ENCODE measurements around the gene ITPR2. TPM values are rescaled to one million over a fixed set of nuclear protein-coding genes. Genes with fewer than 3 reads are reported as not detected.

The ITPR2 gene
- total RNA-seq, 1 experiment from 2014 or later = 4.0 TPM

GRCh38 chr12:26632756-26633155 lies 200.2 kb downstream of the ITPR2 start:
- Histone ChIP-seq H3K79me2 (ENCODE audit: low read length) (no peaks in the 10 kb centered on the region), H3K9me3 (ENCODE audit: low read length) (no peaks in the 10 kb centered on the region), H3K9ac (ENCODE audit: low read length) (no peak overlapping the region), H2AFZ (ENCODE audit: low read length) (no peak overlapping the region), H3K27me3 (ENCODE audit: low read length) (no peaks in the 10 kb centered on the region), H3K4me2 (ENCODE audit: low read length) (no peak overlapping the region), H3K4me3 (ENCODE audit: low read length) (no peak overlapping the region), H3K36me3 (ENCODE audit: low read depth, low read length) (no peaks in the 10 kb centered on the region), H3K27ac (ENCODE audit: low read length) (no peak overlapping the region), H3F3A (ENCODE audit: low read length, unreplicated experiment) (peaks cover 8% of the 10 kb centered on the region), H4K20me1 (ENCODE audit: low read length) (no peaks in the 10 kb centered on the region), H3K9me2 (replicated peaks; ENCODE audit: low read length) (no peaks in the 10 kb centered on the region), H3K4me1 (ENCODE audit: insufficient read depth, low read length) (peaks cover 76% of the 10 kb centered on the region)
- POLR2A ChIA-PET (ENCODE audit: unreplicated experiment) = no interaction called here
- ATAC-seq (no peak), DNase-seq (no peak)
- TF ChIP-seq CTCF (conservative IDR thresholded peaks at IDR 0.05; ENCODE audit: low read depth, low read length) (no peak), EZH2phosphoT487 (IDR thresholded peaks at IDR 0.05; ENCODE audit: borderline replicate concordance, low read length) (no peak), EZH2 (IDR thresholded peaks at IDR 0.05; ENCODE audit: low read length, unreplicated experiment) (no peak)
- BruUV-seq (replicated peaks) = no TSS peak
- intact Hi-C loops (cut with micrococcal nuclease) = loop anchor here (2.0 to 10.0 kb wide), 6 partner anchors 58 to 535 kb away; partner anchors contain the start of gene TM7SF3
- CTCF ChIA-PET = interaction anchor here (0.6 to 0.9 kb wide), 2 partner anchors 20 to 69 kb away, joined by 5 read pairs; no protein-coding TSS in a partner anchor

GRCh38 chr12:26631846-26632245 lies 201.1 kb downstream of the ITPR2 start:
- H3K9me2 ChIP-seq (replicated peaks; ENCODE audit: low read length) = no peaks in the 10 kb centered on the region
- no peak for TF ChIP-seq EZH2 (IDR thresholded peaks at IDR 0.05; ENCODE audit: low read length, unreplicated experiment)
- TF ChIP-seq EZH2phosphoT487 (IDR thresholded peaks at IDR 0.05; ENCODE audit: borderline replicate concordance, low read length) = no peak
- no peak for TF ChIP-seq CTCF (conservative IDR thresholded peaks at IDR 0.05; ENCODE audit: low read depth, low read length)
- no peaks in the 10 kb centered on the region for H3K79me2 ChIP-seq (ENCODE audit: low read length)
- no peaks in the 10 kb centered on the region for H3K27me3 ChIP-seq (ENCODE audit: low read length)
- H3K4me3 ChIP-seq (ENCODE audit: low read length) = no peak overlapping the region
- H3F3A ChIP-seq (ENCODE audit: low read length, unreplicated experiment) = peaks cover 8% of the 10 kb centered on the region
- H2AFZ ChIP-seq (ENCODE audit: low read length) = no peak overlapping the region
- H4K20me1 ChIP-seq (ENCODE audit: low read length) = no peaks in the 10 kb centered on the region
- ChIA-PET POLR2A (ENCODE audit: unreplicated experiment) (no interaction called here), CTCF (interaction anchor here (0.6 to 2.8 kb wide), 3 partner anchors 21 to 70 kb away, joined by 4 to 39 read pairs (median 5); no protein-coding TSS in a partner anchor)
- H3K9me3 ChIP-seq (ENCODE audit: low read length) = no peaks in the 10 kb centered on the region
- peak overlapping the region; percentile 29 for H3K4me2 ChIP-seq (ENCODE audit: low read length)
- peak overlapping the region; percentile 53 for H3K27ac ChIP-seq (ENCODE audit: low read length)
- H3K36me3 ChIP-seq (ENCODE audit: low read depth, low read length) = no peaks in the 10 kb centered on the region
- BruUV-seq (replicated peaks) = no TSS peak
- H3K9ac ChIP-seq (ENCODE audit: low read length) = 0 out of 2 replicates have a peak overlapping the region, but pooled peaks have one; percentile 0
- DNase-seq = peak; percentile 95
- intact Hi-C loops (cut with micrococcal nuclease) = loop anchor here (2.0 to 10.0 kb wide), 6 partner anchors 59 to 535 kb away; partner anchors contain the start of gene TM7SF3
- H3K4me1 ChIP-seq (ENCODE audit: insufficient read depth, low read length) = peaks cover 67% of the 10 kb centered on the region
- ATAC-seq = peak; percentile 71

GRCh38 chr12:26630546-26631027 lies 202.4 kb downstream of the ITPR2 start:
- DNase-seq = peak; percentile 75
- peak overlapping the region; percentile 1; the same call in 1 of the 2 replicates for H3K9ac ChIP-seq (ENCODE audit: low read length)

More at GRCh38 chr12:26630546-26631027, 202.4 kb downstream of the ITPR2 start:
- peak overlapping the region; percentile 46 for H3K27ac ChIP-seq (ENCODE audit: low read length)
- peak overlapping the region; percentile 27 for H2AFZ ChIP-seq (ENCODE audit: low read length)
- peak; percentile 5 for ATAC-seq
- H3K4me1 ChIP-seq (ENCODE audit: insufficient read depth, low read length) = peaks cover 54% of the 10 kb centered on the region
- CTCF ChIA-PET = interaction anchor here (1.0 to 2.8 kb wide), 4 partner anchors 22 to 71 kb away, joined by 4 to 39 read pairs (median 9); no protein-coding TSS in a partner anchor
- no peaks in the 10 kb centered on the region for H3K36me3 ChIP-seq (ENCODE audit: low read depth, low read length)
- H3F3A ChIP-seq (ENCODE audit: low read length, unreplicated experiment) = peaks cover 8% of the 10 kb centered on the region
- POLR2A ChIA-PET (ENCODE audit: unreplicated experiment) = no interaction called here
- H4K20me1 ChIP-seq (ENCODE audit: low read length) = no peaks in the 10 kb centered on the region
- peak overlapping the region; percentile 50 for H3K4me2 ChIP-seq (ENCODE audit: low read length)
- no peaks in the 10 kb centered on the region for H3K27me3 ChIP-seq (ENCODE audit: low read length)
- peak overlapping the region; percentile 8; the same call in 1 of the 2 replicates for H3K4me3 ChIP-seq (ENCODE audit: low read length)
- no TSS peak for BruUV-seq (replicated peaks)
- H3K79me2 ChIP-seq (ENCODE audit: low read length) = no peaks in the 10 kb centered on the region
- no peaks in the 10 kb centered on the region for H3K9me2 ChIP-seq (replicated peaks; ENCODE audit: low read length)
- no peaks in the 10 kb centered on the region for H3K9me3 ChIP-seq (ENCODE audit: low read length)
- no peak for TF ChIP-seq CTCF (conservative IDR thresholded peaks at IDR 0.05; ENCODE audit: low read depth, low read length)
- no peak for TF ChIP-seq EZH2 (IDR thresholded peaks at IDR 0.05; ENCODE audit: low read length, unreplicated experiment)
- TF ChIP-seq EZH2phosphoT487 (IDR thresholded peaks at IDR 0.05; ENCODE audit: borderline replicate concordance, low read length) = no peak
- intact Hi-C loops (cut with micrococcal nuclease) = loop anchor here (1.0 to 10.0 kb wide), 6 partner anchors 21 to 533 kb away; partner anchors contain the start of gene TM7SF3

Data from PC-3 (cell line).